Measurements from ENCODE around the gene FRMD3.
"Not testable (repeated sequence)": the region's sequence is repeated elsewhere in the genome, so short reads cannot be mapped to it uniquely, and the experiment has no call there.

Gene FRMD3

GRCh38 chr9:83384214-83384613, 154.0 kb downstream of the FRMD3 start:
- no peak for DNase-seq

GRCh38 chr9:83383034-83383433, 155.2 kb downstream of the FRMD3 start:
- DNase-seq, result no peak

GRCh38 chr9:83382421-83382820, 155.8 kb downstream of the FRMD3 start:
- no peak for DNase-seq

- DNase-seq, result no peak
Measured at GRCh38 chr9:83379045-83379444, 159.2 kb downstream of the FRMD3 start.

GRCh38 chr9:83372957-83373356, 165.2 kb downstream of the FRMD3 start:
- DNase-seq, result no peak

- no peak for DNase-seq
Measured at GRCh38 chr9:83367326-83367725, 170.9 kb downstream of the FRMD3 start.

- DNase-seq, result no peak
Measured at GRCh38 chr9:83362341-83362995, 175.7 kb downstream of the FRMD3 start.

- no peak for DNase-seq
Measured at GRCh38 chr9:83359039-83359438, 179.2 kb downstream of the FRMD3 start.

GRCh38 chr9:83358493-83358892, 179.7 kb downstream of the FRMD3 start:
- DNase-seq, result not testable (repeated sequence)

GRCh38 chr9:83355729-83356151, 182.5 kb downstream of the FRMD3 start:
- DNase-seq, result no peak

- DNase-seq, result no peak
Measured at GRCh38 chr9:83355024-83355444, 183.2 kb downstream of the FRMD3 start.

- no peak for DNase-seq
Measured at GRCh38 chr9:83349031-83349430, 189.2 kb downstream of the FRMD3 start.

- no peak for DNase-seq
Measured at GRCh38 chr9:83346655-83347420, 191.4 kb downstream of the FRMD3 start.

- no peak for DNase-seq
Measured at GRCh38 chr9:83343366-83343999, 194.7 kb downstream of the FRMD3 start.

- no peak for DNase-seq
Measured at GRCh38 chr9:83342731-83343130, 195.5 kb downstream of the FRMD3 start.

GRCh38 chr9:83342006-83342405, 196.2 kb downstream of the FRMD3 start:
- DNase-seq, result no peak

GRCh38 chr9:83340451-83340850, 197.8 kb downstream of the FRMD3 start:
- DNase-seq, result no peak

- no peak for DNase-seq
Measured at GRCh38 chr9:83339435-83339834, 198.8 kb downstream of the FRMD3 start.

- no peak for DNase-seq
Measured at GRCh38 chr9:83336706-83337105, 201.5 kb downstream of the FRMD3 start.

GRCh38 chr9:83334320-83334719, 203.9 kb downstream of the FRMD3 start:
- DNase-seq, result peak; percentile 81 to 87

- DNase-seq, result no peak
Measured at GRCh38 chr9:83330207-83331196, 207.7 kb downstream of the FRMD3 start.

- no peak for DNase-seq
Measured at GRCh38 chr9:83327750-83328622, 210.2 kb downstream of the FRMD3 start.
